ENCODE data around the gene DENND4A.

- TF ChIP-seq CTCF (IDR thresholded peaks at IDR 0.05): no peak
- no peak for TF ChIP-seq POLR2A (IDR thresholded peaks at IDR 0.05)
- no peak for TF ChIP-seq EP300 (IDR thresholded peaks at IDR 0.05)
Measured at GRCh38 chr15:65789759-65790425, 2.2 kb downstream of the DENND4A start.
